ENCODE results near the gene GREB1.

Gene GREB1

GRCh38 chr2:11550302-11550701 is 16.5 kb downstream of the GREB1 start:
- no peak for TF ChIP-seq RAD21 (IDR thresholded peaks at IDR 0.05; ENCODE audit: low read depth)
- no peak for TF ChIP-seq CREB1 (IDR thresholded peaks at IDR 0.05; ENCODE audit: low read depth)
- TF ChIP-seq YY1 (IDR thresholded peaks at IDR 0.05; ENCODE audit: low read depth), result no peak
- TF ChIP-seq TAF1 (IDR thresholded peaks at IDR 0.05; ENCODE audit: low read depth), result no peak
- TF ChIP-seq FOXM1 (IDR thresholded peaks at IDR 0.05; ENCODE audit: borderline replicate concordance, low read depth), result no peak
- no peak for TF ChIP-seq NFIC (IDR thresholded peaks at IDR 0.05)

- TF ChIP-seq EP300 (IDR thresholded peaks at IDR 0.05; ENCODE audit: borderline replicate concordance) (no peak), TAF1 (IDR thresholded peaks at IDR 0.05; ENCODE audit: low read depth) (no peak), FOXM1 (IDR thresholded peaks at IDR 0.05; ENCODE audit: borderline replicate concordance, low read depth) (no peak), NFIC (IDR thresholded peaks at IDR 0.05) (no peak), CREB1 (IDR thresholded peaks at IDR 0.05; ENCODE audit: low read depth) (no peak), RAD21 (IDR thresholded peaks at IDR 0.05; ENCODE audit: low read depth) (no peak), CEBPB (IDR thresholded peaks at IDR 0.05) (no peak), TEAD4 (IDR thresholded peaks at IDR 0.05) (no peak), TCF12 (IDR thresholded peaks at IDR 0.05; ENCODE audit: low read depth) (no peak), REST (IDR thresholded peaks at IDR 0.05; ENCODE audit: low read depth) (no peak), YY1 (IDR thresholded peaks at IDR 0.05; ENCODE audit: low read depth) (no peak), ZBTB7A (IDR thresholded peaks at IDR 0.05; ENCODE audit: low read depth) (no peak)
- TF ChIP-seq, protein P1, sequence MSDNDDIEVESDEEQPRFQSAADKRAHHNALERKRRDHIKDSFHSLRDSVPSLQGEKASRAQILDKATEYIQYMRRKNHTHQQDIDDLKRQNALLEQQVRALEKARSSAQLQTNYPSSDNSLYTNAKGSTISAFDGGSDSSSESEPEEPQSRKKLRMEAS (IDR thresholded peaks at IDR 0.05), result no peak
Observed at GRCh38 chr2:11550901-11551568, 17.2 kb downstream of the GREB1 start.

GRCh38 chr2:11551569-11552259 is 17.9 kb downstream of the GREB1 start:
- TF ChIP-seq USF1 (IDR thresholded peaks at IDR 0.05) (no peak), EP300 (IDR thresholded peaks at IDR 0.05; ENCODE audit: borderline replicate concordance) (no peak), CREB1 (IDR thresholded peaks at IDR 0.05; ENCODE audit: low read depth) (no peak), FOXM1 (IDR thresholded peaks at IDR 0.05; ENCODE audit: borderline replicate concordance, low read depth) (no peak), RAD21 (IDR thresholded peaks at IDR 0.05; ENCODE audit: low read depth) (no peak), REST (IDR thresholded peaks at IDR 0.05; ENCODE audit: low read depth) (no peak)

DNA sequence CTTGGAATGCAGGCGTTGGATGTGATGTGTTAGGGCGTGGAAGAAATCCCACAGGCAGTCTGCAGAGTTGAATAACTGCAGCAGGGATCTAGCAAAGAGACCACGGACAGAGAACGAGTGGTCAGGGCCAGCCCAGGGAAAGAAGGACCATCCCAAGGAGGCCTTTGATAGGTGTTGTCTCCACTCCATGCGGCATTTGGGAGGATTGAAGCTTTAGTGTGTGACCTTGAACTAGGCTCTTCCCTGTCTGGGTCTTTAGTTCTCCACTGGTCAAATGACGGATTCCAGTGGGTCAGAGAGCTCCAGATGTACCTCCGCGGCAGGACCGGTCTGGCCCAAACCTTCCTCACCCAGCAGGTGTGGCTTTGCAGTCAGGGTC is 18.4 kb downstream of the GREB1 start:
- TF ChIP-seq NFIC (IDR thresholded peaks at IDR 0.05) (no peak), TCF12 (IDR thresholded peaks at IDR 0.05; ENCODE audit: low read depth) (no peak)

GRCh38 chr2:11553661-11554398 is 20.0 kb downstream of the GREB1 start:
- TF ChIP-seq USF1 (IDR thresholded peaks at IDR 0.05) (no peak), CEBPB (IDR thresholded peaks at IDR 0.05) (no peak), ZBTB7A (IDR thresholded peaks at IDR 0.05; ENCODE audit: low read depth) (no peak), REST (IDR thresholded peaks at IDR 0.05; ENCODE audit: low read depth) (no peak)
